ENCODE results near the gene IGFL2. TPM values are rescaled to one million over a fixed set of nuclear protein-coding genes. Genes with fewer than 3 reads are reported as not detected.

IGFL2 gene
- total RNA-seq, 1 donor from 2014 or later, result not detected

GRCh38 chr19:46116121-46116520 lies 31.9 kb upstream of the IGFL2 start:
- Mint-ChIP-seq H3K27ac (ENCODE audit: unreplicated experiment) (no peak overlapping the region), H3K36me3 (ENCODE audit: low read depth, unreplicated experiment) (no peaks in the 10 kb centered on the region), H3K4me1 (ENCODE audit: unreplicated experiment) (no peaks in the 10 kb centered on the region), H3K9me3 (ENCODE audit: unreplicated experiment) (no peaks in the 10 kb centered on the region), H3K4me3 (ENCODE audit: unreplicated experiment) (no peak overlapping the region), H3K27me3 (ENCODE audit: unreplicated experiment) (no peaks in the 10 kb centered on the region)
- no peak for TF ChIP-seq CTCF (IDR thresholded peaks at IDR 0.05; ENCODE audit: unreplicated experiment)
- no peak for DNase-seq (ENCODE audit: low spot score)

GRCh38 chr19:46118136-46118535 lies 29.9 kb upstream of the IGFL2 start:
- H3K4me1 Mint-ChIP-seq (ENCODE audit: unreplicated experiment), result peaks cover 4% of the 10 kb centered on the region

GRCh38 chr19:46124638-46125115 lies 23.4 kb upstream of the IGFL2 start, which contains the start of gene IGFL3:
Gene IGFL3, minus strand, starts transcription at chr19:46124688. Its CDS starts 39 bp downstream, at chr19:46124649.
- DNase-seq (ENCODE audit: low spot score), result no peak
- Mint-ChIP-seq H3K4me3 (ENCODE audit: unreplicated experiment) (no peak within 1 kb of the TSS), H3K27me3 (ENCODE audit: unreplicated experiment) (no peaks in the 10 kb centered on the region), H3K27ac (ENCODE audit: unreplicated experiment) (no peak within 1 kb of the TSS), H3K4me1 (ENCODE audit: unreplicated experiment) (peaks cover 4% of the 10 kb centered on the region), H3K36me3 (ENCODE audit: low read depth, unreplicated experiment) (no peaks in the 10 kb centered on the region), H3K9me3 (ENCODE audit: unreplicated experiment) (no peaks in the 10 kb centered on the region)
- TF ChIP-seq CTCF (IDR thresholded peaks at IDR 0.05; ENCODE audit: unreplicated experiment), result no peak

More at GRCh38 chr19:46118136-46118535, 29.9 kb upstream of the IGFL2 start:
- Mint-ChIP-seq H3K27ac (ENCODE audit: unreplicated experiment) (no peak overlapping the region), H3K9me3 (ENCODE audit: unreplicated experiment) (no peaks in the 10 kb centered on the region), H3K36me3 (ENCODE audit: low read depth, unreplicated experiment) (no peaks in the 10 kb centered on the region), H3K4me3 (ENCODE audit: unreplicated experiment) (no peak overlapping the region), H3K27me3 (ENCODE audit: unreplicated experiment) (no peaks in the 10 kb centered on the region)
- DNase-seq (ENCODE audit: low spot score), result no peak
- no peak for TF ChIP-seq CTCF (IDR thresholded peaks at IDR 0.05; ENCODE audit: unreplicated experiment)

- Mint-ChIP-seq H3K9me3 (ENCODE audit: unreplicated experiment) (no peaks in the 10 kb centered on the region), H3K36me3 (ENCODE audit: low read depth, unreplicated experiment) (no peaks in the 10 kb centered on the region), H3K4me3 (ENCODE audit: unreplicated experiment) (no peak overlapping the region), H3K27me3 (ENCODE audit: unreplicated experiment) (no peaks in the 10 kb centered on the region), H3K4me1 (ENCODE audit: unreplicated experiment) (peaks cover 4% of the 10 kb centered on the region), H3K27ac (ENCODE audit: unreplicated experiment) (no peak overlapping the region)
- TF ChIP-seq CTCF (IDR thresholded peaks at IDR 0.05; ENCODE audit: unreplicated experiment), result no peak
- no peak for DNase-seq (ENCODE audit: low spot score)
These were observed 22.6 kb upstream of the IGFL2 start for GRCh38 chr19:46125447-46125846.

GRCh38 chr19:46126086-46126580 lies 21.9 kb upstream of the IGFL2 start:
- DNase-seq (ENCODE audit: low spot score), result no peak
- Mint-ChIP-seq H3K4me3 (ENCODE audit: unreplicated experiment) (no peak overlapping the region), H3K27me3 (ENCODE audit: unreplicated experiment) (no peaks in the 10 kb centered on the region), H3K27ac (ENCODE audit: unreplicated experiment) (no peak overlapping the region), H3K36me3 (ENCODE audit: low read depth, unreplicated experiment) (no peaks in the 10 kb centered on the region), H3K4me1 (ENCODE audit: unreplicated experiment) (peaks cover 4% of the 10 kb centered on the region), H3K9me3 (ENCODE audit: unreplicated experiment) (no peaks in the 10 kb centered on the region)
- TF ChIP-seq CTCF (IDR thresholded peaks at IDR 0.05; ENCODE audit: unreplicated experiment), result no peak

All from endothelial cell (in vitro differentiated cells).